ENCODE data around the gene ACER3.

- no peak for TF ChIP-seq CTCF (IDR thresholded peaks at IDR 0.05)
- peak in 1 of 2 donors; percentile 82 for TF ChIP-seq POLR2AphosphoS5 (IDR thresholded peaks at IDR 0.05; ENCODE audit: insufficient read depth in 1 of 2, low read depth in 1 of 2)
- no peak for TF ChIP-seq POLR2A (IDR thresholded peaks at IDR 0.05)
Observed at GRCh38 chr11:76835928-76836612, 24.6 kb upstream of the ACER3 start.
